HEK293 (cell line): ENCODE results near the gene FLRT1.

ENCODE experiments used
- GFI1B ChIP-seq: fragments of 450-650 bp; formaldehyde crosslinking; IDR thresholded peaks from 2 replicates; pipeline ENCODE4 v1.5.1; 2016; ENCODE audit warnings: missing biosample characterization, missing genetic modification characterization
- IKZF3 ChIP-seq: fragments of 450-650 bp; IDR thresholded peaks from 2 replicates; pipeline ENCODE4 v1.5.0; 2018; ENCODE audit warnings: missing biosample characterization, mild to moderate bottlenecking, missing genetic modification characterization, moderate library complexity
- KLF16 ChIP-seq: fragments of 450-650 bp; formaldehyde crosslinking; IDR thresholded peaks from 2 replicates; pipeline ENCODE4 v1.5.1; 2017; ENCODE audit warnings: missing biosample characterization, missing genetic modification characterization
- MYNN ChIP-seq: fragments of 450-650 bp; formaldehyde crosslinking; IDR thresholded peaks from 2 replicates; pipeline ENCODE4 v1.5.1; 2016; ENCODE audit warnings: missing biosample characterization, missing genetic modification characterization, borderline replicate concordance
- SP2 ChIP-seq: fragments of 450-650 bp; formaldehyde crosslinking; IDR thresholded peaks from 2 replicates; pipeline ENCODE4 v1.5.1; 2016; ENCODE audit warnings: missing biosample characterization, missing genetic modification characterization
- ZFP41 ChIP-seq: fragments of 450-650 bp; formaldehyde crosslinking; IDR thresholded peaks from 2 replicates; pipeline ENCODE4 v1.5.1; 2016; ENCODE audit warnings: missing biosample characterization, missing genetic modification characterization, borderline replicate concordance
- ZNF24 ChIP-seq: fragments of 450-650 bp; formaldehyde crosslinking; IDR thresholded peaks from 2 replicates; pipeline ENCODE4 v1.5.1; 2016; ENCODE audit warnings: missing biosample characterization, missing genetic modification characterization
- ZNF335 ChIP-seq: fragments of 450-650 bp; formaldehyde crosslinking; conservative IDR thresholded peaks from 2 replicates; pipeline ENCODE4 v1.5.1; 2016; ENCODE audit warnings: missing biosample characterization, missing genetic modification characterization
- TF ChIP-seq, protein P1 (sequence below): fragments of 450-650 bp; formaldehyde crosslinking; IDR thresholded peaks from 2 replicates; pipeline ENCODE4 v1.5.1; 2016; ENCODE audit warnings: missing biosample characterization, missing genetic modification characterization
- TF ChIP-seq, protein P2 (sequence below): fragments of 450-650 bp; formaldehyde crosslinking; IDR thresholded peaks from 2 replicates; pipeline ENCODE4 v1.5.1; 2017; ENCODE audit warnings: missing biosample characterization, mild to moderate bottlenecking, missing genetic modification characterization, moderate library complexity
- TF ChIP-seq, protein P3 (sequence below): fragments of 450-650 bp; formaldehyde crosslinking; IDR thresholded peaks from 2 replicates; pipeline ENCODE4 v1.5.1; 2016; ENCODE audit warnings: missing biosample characterization, missing genetic modification characterization
- TF ChIP-seq, protein P4 (sequence below): fragments of 450-650 bp; formaldehyde crosslinking; IDR thresholded peaks from 2 replicates; pipeline ENCODE4 v1.5.1; 2016; ENCODE audit warnings: missing biosample characterization, missing genetic modification characterization

DNA sequence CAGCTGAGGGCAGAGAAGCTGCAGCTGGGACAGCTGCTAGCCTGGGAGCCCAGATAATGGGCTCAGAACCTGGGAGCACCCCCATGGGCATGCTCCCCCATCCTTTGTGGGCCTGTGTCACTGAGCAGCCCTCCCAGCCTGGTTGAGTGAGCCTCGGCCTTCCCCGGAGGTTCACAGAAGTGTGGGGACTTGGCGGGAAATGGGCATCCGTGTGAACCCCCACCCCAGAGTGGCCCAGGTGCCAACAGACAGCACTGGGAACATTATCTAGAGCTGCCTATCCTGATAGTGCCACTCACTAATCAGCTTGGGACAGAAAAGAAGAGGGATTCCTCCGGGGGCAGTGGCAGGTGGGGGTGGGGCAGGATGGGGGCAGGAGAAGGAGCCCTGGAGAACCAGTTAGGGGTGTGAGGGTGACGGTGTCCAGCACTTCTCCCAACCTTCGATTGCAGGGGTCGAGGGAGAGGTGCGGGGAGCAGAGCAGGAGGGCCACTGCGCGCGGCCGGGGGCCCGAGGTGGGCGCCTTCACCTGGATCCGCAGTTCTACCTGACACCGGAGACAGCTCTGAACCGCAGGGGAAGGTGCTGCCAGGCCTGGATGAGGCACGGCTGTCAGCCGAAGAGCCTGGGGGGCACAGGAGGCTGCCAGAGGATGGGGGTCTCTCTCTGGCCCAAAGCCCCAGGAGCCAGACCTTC, 33.1 kb downstream of the FLRT1 start:
- TF ChIP-seq IKZF3 (no peak), GFI1B (tag by site-specific recombination) (no peak), SP2 (tag by site-specific recombination) (no peak), ZFP41 (tag by site-specific recombination) (no peak), ZNF335 (tag by site-specific recombination) (no peak), KLF16 (tag by site-specific recombination) (no peak), ZNF24 (tag by site-specific recombination) (no peak), MYNN (tag by site-specific recombination) (no peak)
- TF ChIP-seq, protein P1, sequence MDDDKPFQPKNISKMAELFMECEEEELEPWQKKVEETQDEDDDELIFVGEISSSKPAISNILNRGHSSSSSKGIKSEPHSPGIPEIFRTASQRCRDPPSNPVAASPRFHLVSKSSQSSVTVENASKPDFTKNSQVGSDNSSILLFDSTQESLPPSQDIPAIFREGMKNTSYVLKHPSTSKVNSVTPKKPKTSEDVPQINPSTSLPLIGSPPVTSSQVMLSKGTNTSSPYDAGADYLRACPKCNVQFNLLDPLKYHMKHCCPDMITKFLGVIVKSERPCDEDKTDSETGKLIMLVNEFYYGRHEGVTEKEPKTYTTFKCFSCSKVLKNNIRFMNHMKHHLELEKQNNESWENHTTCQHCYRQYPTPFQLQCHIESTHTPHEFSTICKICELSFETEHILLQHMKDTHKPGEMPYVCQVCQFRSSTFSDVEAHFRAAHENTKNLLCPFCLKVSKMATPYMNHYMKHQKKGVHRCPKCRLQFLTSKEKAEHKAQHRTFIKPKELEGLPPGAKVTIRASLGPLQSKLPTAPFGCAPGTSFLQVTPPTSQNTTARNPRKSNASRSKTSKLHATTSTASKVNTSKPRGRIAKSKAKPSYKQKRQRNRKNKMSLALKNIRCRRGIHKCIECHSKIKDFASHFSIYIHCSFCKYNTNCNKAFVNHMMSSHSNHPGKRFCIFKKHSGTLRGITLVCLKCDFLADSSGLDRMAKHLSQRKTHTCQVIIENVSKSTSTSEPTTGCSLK (tag by site-specific recombination): no peak
- TF ChIP-seq, protein P2, sequence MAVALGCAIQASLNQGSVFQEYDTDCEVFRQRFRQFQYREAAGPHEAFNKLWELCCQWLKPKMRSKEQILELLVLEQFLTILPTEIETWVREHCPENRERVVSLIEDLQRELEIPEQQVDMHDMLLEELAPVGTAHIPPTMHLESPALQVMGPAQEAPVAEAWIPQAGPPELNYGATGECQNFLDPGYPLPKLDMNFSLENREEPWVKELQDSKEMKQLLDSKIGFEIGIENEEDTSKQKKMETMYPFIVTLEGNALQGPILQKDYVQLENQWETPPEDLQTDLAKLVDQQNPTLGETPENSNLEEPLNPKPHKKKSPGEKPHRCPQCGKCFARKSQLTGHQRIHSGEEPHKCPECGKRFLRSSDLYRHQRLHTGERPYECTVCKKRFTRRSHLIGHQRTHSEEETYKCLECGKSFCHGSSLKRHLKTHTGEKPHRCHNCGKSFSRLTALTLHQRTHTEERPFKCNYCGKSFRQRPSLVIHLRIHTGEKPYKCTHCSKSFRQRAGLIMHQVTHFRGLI (tag by site-specific recombination): no peak
- TF ChIP-seq, protein P3, sequence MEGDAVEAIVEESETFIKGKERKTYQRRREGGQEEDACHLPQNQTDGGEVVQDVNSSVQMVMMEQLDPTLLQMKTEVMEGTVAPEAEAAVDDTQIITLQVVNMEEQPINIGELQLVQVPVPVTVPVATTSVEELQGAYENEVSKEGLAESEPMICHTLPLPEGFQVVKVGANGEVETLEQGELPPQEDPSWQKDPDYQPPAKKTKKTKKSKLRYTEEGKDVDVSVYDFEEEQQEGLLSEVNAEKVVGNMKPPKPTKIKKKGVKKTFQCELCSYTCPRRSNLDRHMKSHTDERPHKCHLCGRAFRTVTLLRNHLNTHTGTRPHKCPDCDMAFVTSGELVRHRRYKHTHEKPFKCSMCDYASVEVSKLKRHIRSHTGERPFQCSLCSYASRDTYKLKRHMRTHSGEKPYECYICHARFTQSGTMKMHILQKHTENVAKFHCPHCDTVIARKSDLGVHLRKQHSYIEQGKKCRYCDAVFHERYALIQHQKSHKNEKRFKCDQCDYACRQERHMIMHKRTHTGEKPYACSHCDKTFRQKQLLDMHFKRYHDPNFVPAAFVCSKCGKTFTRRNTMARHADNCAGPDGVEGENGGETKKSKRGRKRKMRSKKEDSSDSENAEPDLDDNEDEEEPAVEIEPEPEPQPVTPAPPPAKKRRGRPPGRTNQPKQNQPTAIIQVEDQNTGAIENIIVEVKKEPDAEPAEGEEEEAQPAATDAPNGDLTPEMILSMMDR: no peak
- TF ChIP-seq, protein P4, sequence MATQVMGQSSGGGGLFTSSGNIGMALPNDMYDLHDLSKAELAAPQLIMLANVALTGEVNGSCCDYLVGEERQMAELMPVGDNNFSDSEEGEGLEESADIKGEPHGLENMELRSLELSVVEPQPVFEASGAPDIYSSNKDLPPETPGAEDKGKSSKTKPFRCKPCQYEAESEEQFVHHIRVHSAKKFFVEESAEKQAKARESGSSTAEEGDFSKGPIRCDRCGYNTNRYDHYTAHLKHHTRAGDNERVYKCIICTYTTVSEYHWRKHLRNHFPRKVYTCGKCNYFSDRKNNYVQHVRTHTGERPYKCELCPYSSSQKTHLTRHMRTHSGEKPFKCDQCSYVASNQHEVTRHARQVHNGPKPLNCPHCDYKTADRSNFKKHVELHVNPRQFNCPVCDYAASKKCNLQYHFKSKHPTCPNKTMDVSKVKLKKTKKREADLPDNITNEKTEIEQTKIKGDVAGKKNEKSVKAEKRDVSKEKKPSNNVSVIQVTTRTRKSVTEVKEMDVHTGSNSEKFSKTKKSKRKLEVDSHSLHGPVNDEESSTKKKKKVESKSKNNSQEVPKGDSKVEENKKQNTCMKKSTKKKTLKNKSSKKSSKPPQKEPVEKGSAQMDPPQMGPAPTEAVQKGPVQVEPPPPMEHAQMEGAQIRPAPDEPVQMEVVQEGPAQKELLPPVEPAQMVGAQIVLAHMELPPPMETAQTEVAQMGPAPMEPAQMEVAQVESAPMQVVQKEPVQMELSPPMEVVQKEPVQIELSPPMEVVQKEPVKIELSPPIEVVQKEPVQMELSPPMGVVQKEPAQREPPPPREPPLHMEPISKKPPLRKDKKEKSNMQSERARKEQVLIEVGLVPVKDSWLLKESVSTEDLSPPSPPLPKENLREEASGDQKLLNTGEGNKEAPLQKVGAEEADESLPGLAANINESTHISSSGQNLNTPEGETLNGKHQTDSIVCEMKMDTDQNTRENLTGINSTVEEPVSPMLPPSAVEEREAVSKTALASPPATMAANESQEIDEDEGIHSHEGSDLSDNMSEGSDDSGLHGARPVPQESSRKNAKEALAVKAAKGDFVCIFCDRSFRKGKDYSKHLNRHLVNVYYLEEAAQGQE (tag by site-specific recombination): no peak
